ENCODE measurements around the gene TPGS2.

GRCh38 chr18:36835927-36836326 is 7.1 kb upstream of the TPGS2 start:
- TF ChIP-seq CTCF (IDR thresholded peaks at IDR 0.05) (no peak), POLR2A (IDR thresholded peaks at IDR 0.05) (no peak), EP300 (IDR thresholded peaks at IDR 0.05) (no peak)

Measured in stomach (tissue), 4 donors.